Ovary (tissue), 9 donors: ENCODE measurements around the gene IMMP2L. TPM values are rescaled to one million over a fixed set of nuclear protein-coding genes. Genes with fewer than 3 reads are reported as not detected.

Experiments used
- DNase-seq, 5 donors: peaks; one replicate each; pipeline ENCODE4 v3.0.0-alpha.2; 2019 to 2020
- H3K27ac ChIP-seq, 2 donors: fragments of 200-600 bp; one replicate each; pipeline versions ENCODE4 v1.5.1 to v1.8.0; 2019 to 2022
- H3K27me3 ChIP-seq: fragments of 200-600 bp; one replicate; pipeline ENCODE4 v1.8.0; 2022
- H3K36me3 ChIP-seq: fragments of 200-600 bp; sonication (generic); one replicate; pipeline ENCODE4 v1.5.1; 2019
- H3K4me1 ChIP-seq: one replicate; pipeline ENCODE4 v1.8.1; 2013; ENCODE audit warnings: mild to moderate bottlenecking, moderate library complexity; ENCODE audit not compliant: insufficient read depth
- H3K4me3 ChIP-seq: fragments of 200-600 bp; sonication (generic); one replicate; pipeline ENCODE4 v1.5.1; 2017
- H3K9me3 ChIP-seq, 2 donors: fragments of 200-600 bp in 1 of 2; sonication (generic) in 1 of 2; one replicate each; pipeline versions ENCODE4 v1.5.1 to v1.8.1; 2013 to 2019; ENCODE audit warnings: mild to moderate bottlenecking in 1 of 2, moderate library complexity in 1 of 2
- EP300 ChIP-seq: sonication (generic); formaldehyde crosslinking; IDR thresholded peaks from one replicate; pipeline ENCODE4 v1.6.1; 2017; ENCODE audit warnings: antibody characterized with exemption
- POLR2A ChIP-seq: fragments of 450-650 bp; IDR thresholded peaks from one replicate; pipeline ENCODE4 v1.6.1; 2017; ENCODE audit warnings: antibody characterized with exemption, mild to moderate bottlenecking, moderate library complexity
- WGBS, 3 donors: extraction: QIAGEN DNeasy Blood & Tissue Kit in 1 of 3; methylation state at CpG; one replicate each; pipeline versions ENCODE4 v1.1.5 to v1.1.7; 2013 to 2017; 5-methylcytosine and 5-hydroxymethylcytosine counted together
- intact Hi-C, 4 donors: fragments of 100-400 bp; cut with DNase I; formaldehyde crosslinking; loops; one replicate each; pipeline versions ENCODE4 v1.11.0 to v1.15.1; 2022 to 2023
- polyA plus RNA-seq, 2 donors: library from polyadenylated mRNA; stranded (reverse); fragments of 200-250 nt in 1 of 2; fragments of 350-450 nt in 1 of 2; fragmentation: Illumina TruSeq in 1 of 2; extraction: RNeasy Lipid Tissue Mini Kit (QIAGEN cat#74804) in 1 of 2; gene quantifications; one replicate each; pipeline ENCODE4 v1.2.3, GENCODE V29; 2013 to 2014
- total RNA-seq, 7 donors: library from RNA; depleted of rRNA in 2 of 7; stranded (reverse); fragments of >200 nt in 2 of 7; fragmentation: NEBNext Ultra II Directional in 3 of 7; extraction: Animal tissue kit (Norgen Biotek cat#: 25700) in 3 of 7; gene quantifications; one replicate each; pipeline versions ENCODE4 v1.1.0 to v1.2.4, GENCODE V29; 2016 to 2023
- TF ChIP-seq, protein P1 (sequence below), 3 donors: fragments of 450-650 bp in 2 of 3; fragments of 200-600 bp in 1 of 3; IDR thresholded peaks; one replicate each; pipeline versions ENCODE4 v1.5.1 to v1.8.0; 2016 to 2022; ENCODE audit warnings: antibody characterized with exemption in 3 of 3, mild to moderate bottlenecking in 1 of 3
- donor health status: DM: no; HTN: no; CAD: no; lungs with moderate emphysema.
- donor health status: DM: no; HTN: no; CAD: no.
- donor health status: Bipolar disorder and iron deficiency.
- donor health status: DM: yes; HTN: yes; CAD: no.
- donor health status: DM: no; HTN: no; CAD: no.
- donor health status: DM: yes; HTN: yes; CAD: no.

The IMMP2L gene
- total and polyA plus RNA-seq, 9 donors, result 19.5 to 36.9 (median 29.9) TPM

DNA sequence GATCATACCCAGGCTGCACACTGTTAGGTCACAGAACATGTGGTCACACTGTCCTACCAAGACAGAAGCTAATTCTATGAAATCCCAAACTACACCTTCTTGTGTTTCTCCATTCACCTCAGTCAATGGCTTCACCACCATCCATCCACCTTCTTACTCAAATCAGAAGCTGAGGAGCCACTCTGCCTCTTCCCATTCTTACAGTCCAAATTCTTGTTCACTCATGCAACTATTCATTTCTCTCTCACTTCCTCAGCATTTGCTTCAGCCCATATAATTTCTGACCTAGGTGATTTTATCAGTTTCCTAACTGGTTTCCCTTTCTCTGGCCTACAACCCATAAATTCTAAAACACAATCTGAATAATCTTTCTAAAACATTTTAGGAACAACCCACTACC, 242.2 kb downstream of the IMMP2L start:
- no peak overlapping the region for H3K27ac ChIP-seq
- H3K4me3 ChIP-seq, result no peak overlapping the region
- H3K27me3 ChIP-seq, result no peaks in the 10 kb centered on the region
- no peaks in the 10 kb centered on the region for H3K9me3 ChIP-seq
- no peaks in the 10 kb centered on the region for H3K4me1 ChIP-seq
- no peaks in the 10 kb centered on the region for H3K36me3 ChIP-seq
- TF ChIP-seq POLR2A (no peak), EP300 (no peak)
- TF ChIP-seq, protein P1, sequence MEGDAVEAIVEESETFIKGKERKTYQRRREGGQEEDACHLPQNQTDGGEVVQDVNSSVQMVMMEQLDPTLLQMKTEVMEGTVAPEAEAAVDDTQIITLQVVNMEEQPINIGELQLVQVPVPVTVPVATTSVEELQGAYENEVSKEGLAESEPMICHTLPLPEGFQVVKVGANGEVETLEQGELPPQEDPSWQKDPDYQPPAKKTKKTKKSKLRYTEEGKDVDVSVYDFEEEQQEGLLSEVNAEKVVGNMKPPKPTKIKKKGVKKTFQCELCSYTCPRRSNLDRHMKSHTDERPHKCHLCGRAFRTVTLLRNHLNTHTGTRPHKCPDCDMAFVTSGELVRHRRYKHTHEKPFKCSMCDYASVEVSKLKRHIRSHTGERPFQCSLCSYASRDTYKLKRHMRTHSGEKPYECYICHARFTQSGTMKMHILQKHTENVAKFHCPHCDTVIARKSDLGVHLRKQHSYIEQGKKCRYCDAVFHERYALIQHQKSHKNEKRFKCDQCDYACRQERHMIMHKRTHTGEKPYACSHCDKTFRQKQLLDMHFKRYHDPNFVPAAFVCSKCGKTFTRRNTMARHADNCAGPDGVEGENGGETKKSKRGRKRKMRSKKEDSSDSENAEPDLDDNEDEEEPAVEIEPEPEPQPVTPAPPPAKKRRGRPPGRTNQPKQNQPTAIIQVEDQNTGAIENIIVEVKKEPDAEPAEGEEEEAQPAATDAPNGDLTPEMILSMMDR (IDR thresholded peaks at IDR 0.05), result no peak
- intact Hi-C loops, result no loop called here
- no peak for DNase-seq

- no peak overlapping the region for H3K27ac ChIP-seq
Measured at GRCh38 chr7:111312966-111313365, 249.3 kb downstream of the IMMP2L start.

DNA sequence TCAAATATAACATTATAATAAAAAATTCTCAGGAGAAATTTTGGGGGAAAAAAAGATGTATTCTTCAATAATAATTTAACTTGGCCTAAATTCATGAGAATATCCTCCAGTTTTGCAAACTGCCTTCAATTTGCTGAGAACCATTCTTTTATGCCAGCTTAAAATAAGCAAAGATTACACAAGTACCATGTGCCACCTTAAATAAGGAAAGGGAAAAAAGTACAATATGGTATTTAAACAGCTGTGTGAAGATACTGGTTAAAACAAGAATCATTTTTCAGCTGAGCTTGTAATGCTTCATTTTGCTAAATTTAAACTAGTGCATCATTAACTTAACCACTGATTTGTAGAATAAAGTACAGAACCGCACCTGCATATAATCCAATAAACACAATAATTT, 253.6 kb downstream of the IMMP2L start:
- Histone ChIP-seq H3K9me3 (no peaks in the 10 kb centered on the region), H3K4me3 (no peak overlapping the region), H3K27me3 (no peaks in the 10 kb centered on the region), H3K4me1 (no peaks in the 10 kb centered on the region), H3K27ac (no peak overlapping the region), H3K36me3 (no peaks in the 10 kb centered on the region)
- no peak for DNase-seq
- TF ChIP-seq, protein P1 (IDR thresholded peaks at IDR 0.05), result no peak
- no peak for TF ChIP-seq POLR2A
- TF ChIP-seq EP300, result no peak
- intact Hi-C loops, result no loop called here
- 94 to 99% (median 96%) methylated on average over 1 of the region's 1 CpG for WGBS, 3 donors

More at GRCh38 chr7:111312966-111313365, 249.3 kb downstream of the IMMP2L start:
- no peaks in the 10 kb centered on the region for H3K9me3 ChIP-seq
- TF ChIP-seq, protein P1 (IDR thresholded peaks at IDR 0.05), result no peak
- TF ChIP-seq POLR2A (no peak), EP300 (no peak)
- DNase-seq, result no peak
- no peaks in the 10 kb centered on the region for H3K4me1 ChIP-seq
- H3K36me3 ChIP-seq, result no peaks in the 10 kb centered on the region
- intact Hi-C loops, result no loop called here
- no peaks in the 10 kb centered on the region for H3K27me3 ChIP-seq
- no peak overlapping the region for H3K4me3 ChIP-seq

GRCh38 chr7:111301891-111302290, 260.4 kb downstream of the IMMP2L start:
- no peak for DNase-seq
- TF ChIP-seq EP300, result no peak
- no peak for TF ChIP-seq POLR2A
- H3K27ac ChIP-seq, result no peak overlapping the region
- no peaks in the 10 kb centered on the region for H3K4me1 ChIP-seq
- WGBS, 3 donors, result 97 to 100% (median 100%) methylated on average over 1 of the region's 1 CpG
- no peak overlapping the region for H3K4me3 ChIP-seq
- H3K27me3 ChIP-seq, result no peaks in the 10 kb centered on the region
- H3K9me3 ChIP-seq, result no peaks in the 10 kb centered on the region
- H3K36me3 ChIP-seq, result no peaks in the 10 kb centered on the region
- intact Hi-C loops, result no loop called here

- 56 to 87% (median 68%) methylated on average over 4 of the region's 4 CpGs for WGBS, 3 donors
- no peak overlapping the region for H3K27ac ChIP-seq
- intact Hi-C loops, result no loop called here
- H3K4me3 ChIP-seq, result no peak overlapping the region
- H3K27me3 ChIP-seq, result no peaks in the 10 kb centered on the region
- no peaks in the 10 kb centered on the region for H3K36me3 ChIP-seq
- DNase-seq, result no peak
- H3K9me3 ChIP-seq, result no peaks in the 10 kb centered on the region
- no peak for TF ChIP-seq POLR2A
- no peak for TF ChIP-seq EP300
- TF ChIP-seq, protein P1 (IDR thresholded peaks at IDR 0.05), result no peak
- peaks cover 2% of the 10 kb centered on the region for H3K4me1 ChIP-seq
Measured at GRCh38 chr7:111294494-111294893, 267.8 kb downstream of the IMMP2L start.
